ENCODE measurements around the gene TPSAB1. TPM values are rescaled to one million over a fixed set of nuclear protein-coding genes. Genes with fewer than 3 reads are reported as not detected.

The TPSAB1 gene
- total and polyA plus RNA-seq, 4 donors, result 0.23 to 10.8 (median 1.2) TPM

DNA sequence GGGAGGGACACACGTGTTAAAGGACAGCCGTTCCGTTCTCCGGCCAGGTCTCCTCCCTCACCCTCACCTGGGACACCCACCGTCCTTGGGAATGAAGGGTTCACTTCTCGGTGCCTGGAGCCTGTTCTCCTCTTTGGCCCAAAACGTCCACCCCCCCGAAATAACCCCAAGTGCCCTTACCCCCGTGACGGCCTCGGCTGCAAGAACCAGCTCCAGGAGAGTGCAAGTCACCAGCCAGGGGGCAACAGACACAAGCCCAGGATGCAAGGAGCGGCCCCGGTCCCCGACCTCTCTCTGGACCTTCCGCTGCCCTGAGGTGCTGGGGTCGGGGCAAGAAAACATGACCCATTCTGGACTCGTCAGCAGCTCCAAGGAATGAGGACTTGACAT, 49.0 kb downstream of the TPSAB1 start:
- DNase-seq (ENCODE audit: low spot score), result no peak
- Histone ChIP-seq H3K9ac (ENCODE audit: low read depth in 1 of 2, low read length in 2 of 2) (no peak overlapping the region), H3K4me3 (ENCODE audit: low read depth in 1 of 3, low read length in 3 of 3) (no peak overlapping the region), H3K4me1 (ENCODE audit: control insufficient read depth in 4 of 4, insufficient read depth in 4 of 4, low read length in 3 of 4) (peaks cover 9 to 25% (median 15%) of the 10 kb centered on the region in 4 donors), H3K27ac (ENCODE audit: low read depth in 1 of 2, low read length in 2 of 2) (no peak overlapping the region), H3K9me3 (ENCODE audit: control insufficient read depth in 4 of 4, low read length in 3 of 4) (no peaks in the 10 kb centered on the region), H3K36me3 (ENCODE audit: control insufficient read depth in 4 of 4, insufficient read depth in 3 of 4, low read depth in 1 of 4, low read length in 3 of 4) (no peaks in the 10 kb centered on the region), H3K27me3 (ENCODE audit: control insufficient read depth in 4 of 4, insufficient read depth in 4 of 4, low read length in 3 of 4) (no peaks in the 10 kb centered on the region)
- TF ChIP-seq ATF3 (IDR thresholded peaks at IDR 0.05) (no peak), NR2F2 (IDR thresholded peaks at IDR 0.05) (no peak), RXRA (IDR thresholded peaks at IDR 0.05) (no peak), HNF4A (conservative IDR thresholded peaks at IDR 0.05) (no peak), HNF4G (IDR thresholded peaks at IDR 0.05) (no peak), YY1 (IDR thresholded peaks at IDR 0.05) (no peak), FOXA1 (IDR thresholded peaks at IDR 0.05) (no peak), MAX (IDR thresholded peaks at IDR 0.05) (no peak), GABPA (IDR thresholded peaks at IDR 0.05 in 1 of 2, conservative IDR thresholded peaks at IDR 0.05 in 1 of 2) (no peak), RAD21 (IDR thresholded peaks at IDR 0.05) (no peak), REST (IDR thresholded peaks at IDR 0.05) (no peak), JUND (IDR thresholded peaks at IDR 0.05) (no peak), EGR1 (IDR thresholded peaks at IDR 0.05; ENCODE audit: low read depth in 2 of 2) (no peak), ZBTB33 (IDR thresholded peaks at IDR 0.05) (no peak), CTCF (IDR thresholded peaks at IDR 0.05; ENCODE audit: low read depth, low read length, missing input control) (no peak), SP1 (IDR thresholded peaks at IDR 0.05) (no peak)
- WGBS, result 20% methylated on average over 17 of the region's 17 CpGs

GRCh38 chr16:1290063-1290501, 49.6 kb downstream of the TPSAB1 start:
- H3K27ac ChIP-seq (ENCODE audit: low read depth in 1 of 2, low read length in 2 of 2), result no peak overlapping the region
- no peaks in the 10 kb centered on the region for H3K27me3 ChIP-seq (ENCODE audit: control insufficient read depth in 4 of 4, insufficient read depth in 4 of 4, low read length in 3 of 4)
- WGBS, result 51% methylated on average over 22 of the region's 22 CpGs
- H3K36me3 ChIP-seq (ENCODE audit: control insufficient read depth in 4 of 4, insufficient read depth in 3 of 4, low read depth in 1 of 4, low read length in 3 of 4), result no peaks in the 10 kb centered on the region
- no peak overlapping the region for H3K9ac ChIP-seq (ENCODE audit: low read depth in 1 of 2, low read length in 2 of 2)
- no peak for DNase-seq (ENCODE audit: low spot score)
- no peaks in the 10 kb centered on the region for H3K9me3 ChIP-seq (ENCODE audit: control insufficient read depth in 4 of 4, low read length in 3 of 4)
- TF ChIP-seq HNF4G (IDR thresholded peaks at IDR 0.05) (no peak), NR2F2 (IDR thresholded peaks at IDR 0.05) (no peak), HNF4A (conservative IDR thresholded peaks at IDR 0.05) (no peak), GABPA (IDR thresholded peaks at IDR 0.05 in 1 of 2, conservative IDR thresholded peaks at IDR 0.05 in 1 of 2) (no peak), YY1 (IDR thresholded peaks at IDR 0.05) (no peak), RAD21 (IDR thresholded peaks at IDR 0.05) (no peak), RXRA (IDR thresholded peaks at IDR 0.05) (no peak), CTCF (IDR thresholded peaks at IDR 0.05; ENCODE audit: low read depth, low read length, missing input control) (no peak), REST (IDR thresholded peaks at IDR 0.05) (no peak)
- H3K4me3 ChIP-seq (ENCODE audit: low read depth in 1 of 3, low read length in 3 of 3), result no peak overlapping the region
- H3K4me1 ChIP-seq (ENCODE audit: control insufficient read depth in 4 of 4, insufficient read depth in 4 of 4, low read length in 3 of 4), result peaks cover 9 to 25% (median 15%) of the 10 kb centered on the region in 4 donors
